Measurements from ENCODE around the gene DAB2IP. TPM values are rescaled to one million over a fixed set of nuclear protein-coding genes. Genes with fewer than 3 reads are reported as not detected.

DAB2IP gene
- polyA plus RNA-seq, 1 donor (not counting 4 experiments of a cell fraction or from before 2014, with no cell fraction given) = 28.6 TPM

DNA sequence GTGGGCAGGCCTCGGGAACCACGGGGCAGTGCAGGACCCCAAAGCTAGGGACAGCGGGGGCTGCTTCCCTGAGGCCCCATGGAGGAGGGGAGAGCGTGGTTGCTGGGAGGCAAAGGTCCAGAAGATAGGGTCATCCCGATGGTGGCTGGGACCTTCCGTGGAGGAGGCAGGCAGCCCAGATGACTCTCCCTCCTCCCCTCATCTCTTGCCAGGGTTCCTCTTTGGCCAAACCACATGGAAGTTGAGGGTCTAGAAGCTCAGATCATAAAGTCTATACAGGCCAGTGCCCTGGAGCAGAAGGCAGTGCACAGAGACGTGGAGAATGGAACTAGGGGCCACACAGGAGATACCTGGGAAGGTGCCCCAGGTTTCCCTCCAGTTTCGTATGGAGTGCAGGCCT lies 22.6 kb downstream of the DAB2IP start:
- H2AFZ ChIP-seq (ENCODE audit: control insufficient read depth, low read length) = no peak overlapping the region
- H3K27ac ChIP-seq (ENCODE audit: control insufficient read depth, insufficient read depth, low read length) = no peak overlapping the region
- H4K20me1 ChIP-seq (ENCODE audit: control insufficient read depth, extremely low read depth, insufficient read depth, low read length) = no peaks in the 10 kb centered on the region
- FAIRE-seq (no peak), DNase-seq (ENCODE audit: low read depth, low spot score) (no peak)
- no peak overlapping the region for H3K9ac ChIP-seq (ENCODE audit: control insufficient read depth, extremely low read depth, insufficient read depth, low read length)
- no peak for TF ChIP-seq EZH2 (IDR thresholded peaks at IDR 0.05; ENCODE audit: low read length)
- TF ChIP-seq, protein P1, sequence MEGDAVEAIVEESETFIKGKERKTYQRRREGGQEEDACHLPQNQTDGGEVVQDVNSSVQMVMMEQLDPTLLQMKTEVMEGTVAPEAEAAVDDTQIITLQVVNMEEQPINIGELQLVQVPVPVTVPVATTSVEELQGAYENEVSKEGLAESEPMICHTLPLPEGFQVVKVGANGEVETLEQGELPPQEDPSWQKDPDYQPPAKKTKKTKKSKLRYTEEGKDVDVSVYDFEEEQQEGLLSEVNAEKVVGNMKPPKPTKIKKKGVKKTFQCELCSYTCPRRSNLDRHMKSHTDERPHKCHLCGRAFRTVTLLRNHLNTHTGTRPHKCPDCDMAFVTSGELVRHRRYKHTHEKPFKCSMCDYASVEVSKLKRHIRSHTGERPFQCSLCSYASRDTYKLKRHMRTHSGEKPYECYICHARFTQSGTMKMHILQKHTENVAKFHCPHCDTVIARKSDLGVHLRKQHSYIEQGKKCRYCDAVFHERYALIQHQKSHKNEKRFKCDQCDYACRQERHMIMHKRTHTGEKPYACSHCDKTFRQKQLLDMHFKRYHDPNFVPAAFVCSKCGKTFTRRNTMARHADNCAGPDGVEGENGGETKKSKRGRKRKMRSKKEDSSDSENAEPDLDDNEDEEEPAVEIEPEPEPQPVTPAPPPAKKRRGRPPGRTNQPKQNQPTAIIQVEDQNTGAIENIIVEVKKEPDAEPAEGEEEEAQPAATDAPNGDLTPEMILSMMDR (optimal IDR thresholded peaks at IDR 0.05 in 1 of 3, IDR thresholded peaks at IDR 0.05 in 1 of 3, conservative IDR thresholded peaks at IDR 0.05 in 1 of 3; ENCODE audit: extremely low read depth in 1 of 3, insufficient read depth in 2 of 3, low read length in 3 of 3) = no peak
- H3K27me3 ChIP-seq (ENCODE audit: control insufficient read depth, extremely low read depth, insufficient read depth, low read length) = peaks cover 13% of the 10 kb centered on the region
- H3K9me3 ChIP-seq (ENCODE audit: control insufficient read depth, low read depth, low read length) = no peaks in the 10 kb centered on the region
- H3K4me3 ChIP-seq (ENCODE audit: control insufficient read depth in 2 of 3, extremely low read depth in 1 of 3, insufficient read depth in 2 of 3, low read depth in 1 of 3, low read length in 3 of 3) = no peak overlapping the region
- no peaks in the 10 kb centered on the region for H3K79me2 ChIP-seq (ENCODE audit: control insufficient read depth, insufficient read depth, low read length)
- H3K36me3 ChIP-seq (ENCODE audit: control insufficient read depth in 2 of 2, extremely low read depth in 1 of 2, insufficient read depth in 2 of 2, low read length in 2 of 2) = no peaks in the 10 kb centered on the region
- no peaks in the 10 kb centered on the region for H3K4me1 ChIP-seq (ENCODE audit: control insufficient read depth, extremely low read depth, insufficient read depth, low read length)
- dilution Hi-C loops (cut with MboI; ENCODE audit: extremely low pct_ligation_motif_present, low sequenced_read_pairs) = no loop called here
- no peak overlapping the region for H3K4me2 ChIP-seq (ENCODE audit: control insufficient read depth, extremely low read depth, insufficient read depth, low read depth, low read length)
- H3K9me1 ChIP-seq (ENCODE audit: control insufficient read depth, extremely low read depth, insufficient read depth, low read length) = no peaks in the 10 kb centered on the region

DNA sequence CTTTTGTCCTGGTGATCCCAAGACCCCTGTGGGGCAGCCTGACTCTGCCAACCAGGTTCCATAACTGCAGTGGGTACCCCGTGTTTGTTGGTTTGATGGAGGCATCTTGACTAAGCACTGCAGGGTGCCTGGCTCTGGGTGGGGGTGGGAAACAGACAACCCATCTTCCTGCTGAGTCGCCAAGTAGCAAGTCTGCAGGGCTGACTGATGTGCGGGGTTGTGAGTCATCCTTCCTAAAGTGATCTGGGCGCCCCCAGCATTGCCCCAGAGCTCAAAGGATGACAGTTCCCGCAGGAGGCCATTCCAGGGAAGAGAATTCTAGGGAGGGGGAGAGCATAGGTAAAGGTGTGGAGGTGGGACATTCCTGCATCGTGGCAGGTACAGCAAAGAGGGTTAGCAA lies 23.5 kb downstream of the DAB2IP start:
- H2AFZ ChIP-seq (ENCODE audit: control insufficient read depth, low read length) = no peak overlapping the region
- no peaks in the 10 kb centered on the region for H3K36me3 ChIP-seq (ENCODE audit: control insufficient read depth in 2 of 2, extremely low read depth in 1 of 2, insufficient read depth in 2 of 2, low read length in 2 of 2)
- H3K9me3 ChIP-seq (ENCODE audit: control insufficient read depth, low read depth, low read length) = no peaks in the 10 kb centered on the region
- H3K27ac ChIP-seq (ENCODE audit: control insufficient read depth, insufficient read depth, low read length) = no peak overlapping the region
- no peak overlapping the region for H3K4me2 ChIP-seq (ENCODE audit: control insufficient read depth, extremely low read depth, insufficient read depth, low read depth, low read length)
- no peak for DNase-seq (ENCODE audit: low read depth, low spot score)
- dilution Hi-C loops (cut with MboI; ENCODE audit: extremely low pct_ligation_motif_present, low sequenced_read_pairs) = no loop called here
- no peak overlapping the region for H3K4me3 ChIP-seq (ENCODE audit: control insufficient read depth in 2 of 3, extremely low read depth in 1 of 3, insufficient read depth in 2 of 3, low read depth in 1 of 3, low read length in 3 of 3)
- no peaks in the 10 kb centered on the region for H3K79me2 ChIP-seq (ENCODE audit: control insufficient read depth, insufficient read depth, low read length)
- no peaks in the 10 kb centered on the region for H3K9me1 ChIP-seq (ENCODE audit: control insufficient read depth, extremely low read depth, insufficient read depth, low read length)
- H3K27me3 ChIP-seq (ENCODE audit: control insufficient read depth, extremely low read depth, insufficient read depth, low read length) = peaks cover 13% of the 10 kb centered on the region
- H4K20me1 ChIP-seq (ENCODE audit: control insufficient read depth, extremely low read depth, insufficient read depth, low read length) = no peaks in the 10 kb centered on the region
- H3K9ac ChIP-seq (ENCODE audit: control insufficient read depth, extremely low read depth, insufficient read depth, low read length) = no peak overlapping the region
- no peak for FAIRE-seq
- H3K4me1 ChIP-seq (ENCODE audit: control insufficient read depth, extremely low read depth, insufficient read depth, low read length) = no peaks in the 10 kb centered on the region
- TF ChIP-seq, protein P1 (optimal IDR thresholded peaks at IDR 0.05 in 1 of 3, IDR thresholded peaks at IDR 0.05 in 1 of 3, conservative IDR thresholded peaks at IDR 0.05 in 1 of 3; ENCODE audit: extremely low read depth in 1 of 3, insufficient read depth in 2 of 3, low read length in 3 of 3) = no peak
- no peak for TF ChIP-seq EZH2 (IDR thresholded peaks at IDR 0.05; ENCODE audit: low read length)
